Stimulated activated CD4-positive, alpha-beta T cell treated with anti-CD3 and anti-CD28 coated beads, TNF-alpha, amount 100 ng/mL, for 48 hours (primary cell): Measurements from ENCODE around the gene STX1A.
A peak's percentile ranks its signal among the peaks of the same experiment; 100 is the strongest.

Experiments used
- DNase-seq, 3 donors: peaks; one replicate each; pipeline ENCODE4 v3.0.0-alpha.2; 2020; ENCODE audit warnings: low read depth in 3 of 3

STX1A gene

DNA sequence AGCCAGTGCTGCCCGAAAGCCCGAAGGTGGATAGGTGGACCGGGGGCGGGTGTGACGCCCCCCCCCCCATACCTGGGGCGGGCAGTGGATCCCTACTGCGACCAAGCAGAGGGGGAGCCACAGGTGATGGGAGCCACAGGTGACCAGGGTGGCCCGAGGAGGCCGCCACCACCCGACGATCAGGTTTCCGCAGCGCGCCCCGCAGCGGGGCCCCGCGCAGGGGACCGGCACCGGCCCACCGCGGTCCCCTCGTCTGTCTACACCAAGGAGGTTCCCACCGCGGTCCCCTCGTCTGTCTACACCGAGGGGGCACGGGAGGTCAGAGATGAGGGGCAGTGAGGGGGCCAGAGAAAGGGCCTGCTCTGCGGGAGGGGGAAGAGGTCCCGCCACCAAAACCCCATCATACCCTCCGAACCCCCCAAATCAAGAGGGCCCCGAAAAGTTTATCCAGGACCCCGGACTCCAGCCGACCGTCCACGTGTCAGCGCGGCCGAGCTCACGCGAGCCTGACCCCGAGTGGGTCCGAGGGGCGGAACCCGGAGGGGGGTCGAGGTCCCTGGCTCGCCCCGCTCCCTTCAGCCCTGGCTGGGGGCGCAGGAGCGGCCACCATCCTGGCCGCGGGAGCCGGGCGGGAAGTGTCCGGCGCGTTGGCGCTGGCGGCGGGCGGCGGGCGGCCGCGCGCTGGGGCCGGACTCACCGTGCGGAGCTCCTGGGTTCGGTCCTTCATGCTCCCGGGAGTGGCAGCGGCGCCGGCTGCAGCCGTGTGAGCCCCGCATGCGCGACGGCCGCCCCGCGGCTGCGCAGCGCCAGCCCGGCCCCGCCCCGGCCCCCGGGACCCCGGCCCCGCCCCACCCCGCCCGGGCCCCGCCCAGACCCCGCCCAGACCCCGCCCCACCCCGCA lies at the start of gene STX1A:
Gene STX1A (minus strand): TSS at position 765 of the 901 bp plus-strand sequence. CDS start 38 bp downstream, at position 727.
- DNase-seq, result peak; percentile 43 to 62 (median 48)

DNA sequence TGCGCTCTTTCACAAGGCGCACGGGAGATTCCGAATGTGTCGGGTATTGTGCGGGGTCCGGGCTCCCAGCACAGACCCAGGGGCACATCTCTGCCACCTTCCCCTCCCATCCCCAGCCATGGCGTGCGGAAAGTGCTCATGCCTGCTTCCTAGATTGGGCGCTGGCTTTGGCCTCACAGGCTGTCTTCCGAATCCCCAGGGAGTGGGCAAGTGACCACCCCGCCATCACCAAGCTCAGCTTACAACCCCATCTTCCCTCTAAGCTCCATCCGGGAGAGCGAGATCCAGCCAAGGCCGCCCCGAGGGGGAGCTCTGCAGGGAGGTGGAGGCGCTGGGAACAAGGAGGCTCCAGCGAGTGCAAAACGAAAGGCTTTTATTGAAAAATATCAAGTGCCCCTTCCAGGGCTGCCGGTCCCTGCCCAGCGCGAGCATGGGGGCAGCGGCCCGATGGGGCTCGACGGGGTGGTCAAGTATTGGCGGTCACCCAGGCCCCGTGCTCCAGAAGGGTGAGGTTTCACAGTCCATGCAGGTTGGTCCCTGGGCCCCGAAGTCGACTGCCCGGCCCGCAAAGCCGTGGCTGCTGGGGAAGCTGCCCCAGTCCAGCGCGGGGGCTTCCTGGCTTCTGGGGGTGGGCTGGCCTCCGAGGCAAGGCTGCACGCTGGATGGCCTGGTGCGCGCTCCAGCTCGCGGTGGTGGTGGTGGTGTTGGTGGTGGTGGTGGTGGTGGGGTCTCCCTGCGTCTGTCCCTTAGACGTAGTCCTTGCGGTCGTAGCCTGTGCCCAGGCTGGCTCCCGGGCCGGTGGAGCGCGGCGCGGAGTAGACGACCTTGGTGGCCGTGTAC lies 49.4 kb upstream of the STX1A start:
- no peak for DNase-seq

DNA sequence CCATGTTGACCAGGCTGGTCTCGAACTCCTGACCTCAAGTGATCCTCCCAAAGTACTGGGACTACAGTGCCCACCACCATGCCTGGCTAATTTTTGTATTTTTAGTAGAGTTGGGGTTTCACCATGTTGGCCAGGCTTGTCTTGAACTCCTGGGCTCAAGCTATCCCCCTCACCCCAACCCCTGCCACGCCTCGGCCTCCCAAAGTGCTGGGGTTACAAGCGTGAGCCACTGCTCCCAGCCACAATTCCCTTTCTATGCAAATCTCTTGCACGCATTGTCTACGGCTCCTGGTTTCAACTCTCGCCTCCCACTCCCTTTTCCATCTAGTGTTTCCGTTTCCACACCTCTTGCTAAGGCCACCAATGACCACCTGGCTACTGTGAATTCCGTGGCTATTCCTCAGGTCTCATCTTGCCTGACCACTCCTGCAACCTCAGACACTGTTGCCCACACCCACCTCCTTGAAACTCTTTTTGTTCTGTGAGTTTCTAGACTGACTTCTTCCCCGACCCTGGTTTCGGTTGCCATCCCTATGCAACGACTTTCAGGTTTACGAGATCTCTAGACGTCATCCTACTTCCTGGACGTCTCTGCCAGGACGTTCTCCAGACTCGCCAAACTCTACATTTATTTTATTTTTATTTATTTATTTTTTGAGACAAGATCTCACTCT lies 47.2 kb upstream of the STX1A start:
- no peak for DNase-seq

DNA sequence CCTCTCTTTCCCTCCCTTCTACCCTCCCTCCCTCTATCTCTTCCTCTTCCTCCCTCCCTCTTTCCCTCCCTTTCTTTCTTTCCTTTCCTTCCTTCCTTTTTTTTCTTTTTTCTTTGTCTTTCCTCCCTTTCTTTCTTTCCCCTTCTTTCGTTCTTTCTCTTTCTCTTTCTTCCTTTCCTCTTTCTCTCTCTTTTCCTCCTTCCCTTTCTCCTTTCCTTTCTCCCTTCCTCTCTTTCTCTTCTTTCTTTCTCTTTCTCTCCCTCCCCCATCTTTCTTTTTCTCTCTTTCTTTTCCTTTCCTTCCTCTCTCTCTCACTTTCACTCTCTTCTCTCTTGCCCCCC lies 43.2 kb upstream of the STX1A start:
- no peak for DNase-seq

DNA sequence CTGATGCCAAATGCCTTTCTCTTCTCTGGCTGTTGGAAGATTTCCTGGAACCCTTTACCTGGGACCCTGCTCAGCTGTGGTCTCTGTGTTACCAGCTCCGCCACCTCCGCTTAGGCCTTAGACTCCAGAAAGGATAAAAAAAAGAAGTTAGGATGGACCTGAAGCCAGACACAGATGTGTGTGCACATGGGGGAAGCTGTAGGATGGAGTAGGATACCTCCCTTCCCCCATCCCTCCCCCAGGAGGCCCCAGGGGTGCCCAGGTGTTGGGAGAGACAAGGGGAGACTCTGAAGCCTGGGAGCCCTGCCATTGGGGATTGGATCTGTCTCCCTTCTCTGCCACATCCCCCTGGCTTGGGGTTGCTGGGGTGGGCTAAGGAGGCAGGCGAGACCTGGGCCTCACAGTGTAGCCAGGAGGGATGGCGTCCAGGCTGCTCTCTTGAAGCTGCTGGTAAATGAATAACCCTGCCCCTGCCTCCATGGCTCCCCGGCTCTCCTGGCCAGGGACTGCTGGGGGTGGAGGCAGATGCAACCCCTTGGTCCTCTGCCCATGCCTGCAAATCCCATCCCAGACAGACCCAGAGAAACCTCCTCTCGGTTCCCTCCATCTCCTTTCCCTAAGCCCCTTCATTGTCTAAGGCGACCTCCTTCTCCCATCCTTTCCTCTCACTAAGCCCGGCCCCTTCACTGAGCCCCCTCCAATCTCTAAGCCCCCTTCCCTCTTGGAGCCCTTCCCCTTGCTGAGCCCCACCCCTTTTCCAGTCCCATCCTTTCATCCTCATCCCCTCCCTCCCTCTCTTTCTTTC lies 42.6 kb upstream of the STX1A start:
- DNase-seq, result no peak

DNA sequence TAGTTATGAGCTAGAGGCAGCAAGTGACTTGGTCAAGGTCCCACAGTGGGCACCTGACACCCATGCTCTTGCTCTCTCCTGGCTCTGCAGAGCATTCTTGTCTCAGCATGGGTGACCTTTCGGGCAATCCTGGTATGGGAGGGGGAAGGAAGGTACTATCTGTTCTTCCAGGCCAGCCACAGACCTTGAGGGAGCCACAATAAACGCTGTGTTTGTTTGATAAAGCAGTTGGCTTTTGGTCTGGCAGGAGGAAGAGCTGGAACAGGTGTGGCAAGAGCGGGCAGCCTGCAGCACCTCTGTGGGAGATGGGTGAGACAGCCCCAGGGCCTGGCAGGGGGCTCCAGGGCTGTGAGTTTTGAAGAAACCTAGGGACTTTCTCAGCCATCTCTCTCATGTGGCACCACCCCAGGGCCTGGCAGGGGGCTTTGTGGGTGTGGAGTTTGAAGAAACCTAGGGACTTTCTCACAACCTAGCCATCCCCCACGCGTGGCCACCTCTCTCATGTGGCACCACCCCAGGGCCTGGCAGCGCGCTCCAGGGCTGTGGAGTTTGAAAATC lies 39.2 kb upstream of the STX1A start:
- DNase-seq, result no peak

DNA sequence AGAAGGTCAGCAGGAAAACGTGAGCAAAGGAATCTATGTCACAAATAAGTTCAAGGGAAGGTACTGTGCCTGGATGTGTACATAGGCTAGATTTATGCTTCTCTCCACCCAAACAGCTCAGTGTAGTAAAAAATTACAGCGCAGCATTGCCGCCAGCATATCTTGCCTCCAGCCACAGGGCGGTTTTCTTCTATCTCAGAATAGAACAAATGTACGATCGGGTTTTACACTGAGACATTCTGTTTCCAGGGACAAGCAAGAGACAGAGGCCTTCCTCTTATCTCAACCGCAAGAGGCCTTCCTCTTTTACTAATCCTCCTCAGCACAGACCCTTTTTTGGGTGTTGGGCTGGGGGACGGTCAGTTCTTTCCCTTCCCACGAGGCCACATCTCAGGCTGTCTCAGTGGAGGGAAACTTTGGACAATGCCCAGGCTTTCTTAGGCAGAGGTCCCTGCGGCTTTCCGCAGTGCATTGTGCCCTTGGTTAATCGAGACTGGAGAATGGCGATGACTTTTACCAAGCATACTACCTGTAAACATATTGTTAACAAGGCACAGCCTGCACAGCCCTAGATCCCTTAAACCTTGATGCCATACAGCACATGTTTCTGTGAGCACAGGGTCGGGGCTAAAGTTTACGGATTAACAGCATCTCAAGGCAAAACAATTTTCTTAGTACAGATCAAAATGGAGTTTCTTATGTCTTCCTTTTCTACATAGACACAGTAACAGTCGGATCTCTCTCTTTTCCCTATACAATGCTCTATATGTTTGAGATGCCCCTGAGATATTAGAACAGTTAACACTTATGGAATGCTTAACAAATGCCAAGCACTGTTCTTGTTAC lies 30.7 kb upstream of the STX1A start:
- DNase-seq, result no peak

DNA sequence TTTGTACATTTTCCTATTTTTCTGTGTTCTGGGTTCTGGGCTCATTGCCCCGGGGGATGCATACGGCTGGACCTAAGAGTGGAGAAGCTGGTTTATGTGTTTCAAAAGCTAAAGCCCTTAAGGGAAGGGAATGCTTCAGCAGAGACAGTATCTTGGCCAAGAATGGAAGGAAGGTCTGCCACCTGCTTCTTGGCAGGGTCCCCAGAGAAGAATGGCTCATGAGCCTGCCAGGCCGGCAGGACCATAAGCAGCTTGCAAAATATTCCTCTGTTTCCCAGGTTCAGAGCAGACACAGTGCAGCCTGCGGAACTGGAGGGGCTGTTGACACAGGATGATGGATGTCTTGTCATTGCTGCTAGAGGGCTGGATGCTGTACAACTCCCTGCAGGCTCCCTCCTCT lies 26.9 kb upstream of the STX1A start:
- DNase-seq, result no peak

DNA sequence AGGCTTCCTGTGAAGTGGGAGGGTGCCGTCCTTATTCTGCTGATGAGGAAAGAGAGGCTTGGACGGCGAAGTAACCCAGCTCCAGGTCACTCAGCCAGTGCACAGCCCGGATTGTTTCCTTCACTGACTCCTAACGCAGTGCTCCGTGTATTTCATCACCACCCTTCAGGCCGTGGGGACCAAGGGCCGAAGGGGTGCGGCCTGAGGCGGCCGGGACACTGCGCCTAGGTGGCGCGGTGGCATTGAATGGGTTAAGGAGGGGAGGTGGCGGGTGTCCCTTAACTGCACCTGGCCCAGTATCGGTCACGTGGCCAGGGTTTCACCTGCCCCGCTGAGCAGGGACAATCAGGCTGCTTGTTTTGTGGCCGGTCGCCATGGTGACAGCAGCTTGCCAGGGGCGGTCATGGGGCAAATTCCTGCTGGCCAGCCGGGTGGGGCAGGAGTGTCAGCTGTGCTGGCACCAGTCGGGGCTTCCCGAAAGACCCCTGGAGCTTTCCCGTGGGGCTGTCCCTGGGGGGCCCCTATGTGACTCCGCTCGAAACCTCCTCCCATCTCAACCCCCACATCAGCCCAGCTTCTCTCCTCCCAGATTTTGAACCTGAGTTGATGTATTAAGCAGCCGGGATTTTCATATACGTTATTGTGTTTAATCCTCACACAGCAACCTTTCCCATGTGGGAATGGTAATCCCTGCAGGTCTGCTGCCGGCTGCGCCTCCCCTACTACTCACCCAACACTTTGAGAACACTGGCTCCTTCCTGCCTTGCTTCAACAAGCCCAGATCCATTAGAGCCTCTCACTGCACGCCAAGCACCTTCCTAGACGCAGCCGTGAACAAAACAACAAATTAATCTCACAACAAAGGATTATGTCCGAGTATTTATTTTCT lies 23.5 kb upstream of the STX1A start:
- no peak for DNase-seq

DNA sequence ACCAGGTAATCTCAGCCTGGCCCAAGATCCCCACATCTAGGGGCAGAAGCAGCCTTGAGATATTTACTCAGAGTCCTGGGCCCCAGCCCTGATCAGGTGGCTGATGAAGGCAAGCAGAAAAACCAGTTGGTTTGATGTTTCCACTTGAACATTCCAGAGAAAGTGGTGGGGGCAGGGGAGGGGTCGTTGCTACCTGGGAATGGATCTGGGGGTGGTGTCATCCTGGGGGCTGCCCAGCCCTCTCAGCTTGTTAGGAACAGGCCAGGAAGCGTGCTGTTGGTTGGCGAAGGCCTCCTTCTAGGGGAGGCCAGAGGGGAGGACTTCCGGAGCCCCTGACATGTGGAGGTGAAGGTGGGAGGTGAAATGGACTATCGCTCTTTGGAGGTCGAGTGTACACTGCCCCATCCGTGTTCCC lies 22.9 kb upstream of the STX1A start:
- no peak for DNase-seq

DNA sequence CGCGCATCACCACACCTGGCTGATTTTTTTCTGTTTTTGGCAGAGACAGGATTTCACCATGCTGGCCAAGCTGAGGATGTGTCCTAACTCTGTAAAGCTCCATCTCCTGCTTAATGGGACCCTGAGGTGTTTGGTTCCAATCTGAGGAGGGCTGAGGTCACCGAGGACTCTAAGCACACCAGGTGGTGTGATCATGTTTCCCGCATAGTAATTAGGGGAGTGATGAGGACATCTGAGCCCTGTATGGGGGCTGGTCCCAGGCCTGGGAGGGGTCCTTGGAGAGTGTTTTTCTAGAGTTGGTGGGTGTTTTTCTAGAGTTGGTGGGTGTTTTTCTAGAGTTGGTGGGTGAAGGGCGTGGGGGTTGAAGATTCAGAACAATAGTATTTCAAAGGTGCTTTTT lies 22.1 kb upstream of the STX1A start:
- no peak for DNase-seq

DNA sequence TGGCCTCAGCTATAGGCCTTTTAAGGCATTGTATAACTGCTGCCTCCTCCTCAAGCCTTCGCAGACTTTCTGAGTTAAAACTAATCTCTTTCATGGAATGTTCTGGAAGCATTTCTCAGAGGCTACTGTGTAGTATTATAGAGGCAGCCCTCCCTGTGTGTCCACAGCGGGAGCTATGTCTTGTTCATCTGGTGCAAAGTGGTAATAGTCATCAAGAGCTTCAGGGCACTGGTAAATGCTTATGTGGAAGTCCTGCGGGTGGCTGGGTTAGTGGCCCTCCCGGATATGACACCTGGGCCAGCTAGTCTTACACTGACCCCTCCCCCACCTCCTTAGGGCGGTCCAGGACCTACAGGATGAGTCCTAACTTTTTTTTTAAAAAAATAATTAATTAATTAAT lies 21.3 kb upstream of the STX1A start:
- DNase-seq, result no peak

DNA sequence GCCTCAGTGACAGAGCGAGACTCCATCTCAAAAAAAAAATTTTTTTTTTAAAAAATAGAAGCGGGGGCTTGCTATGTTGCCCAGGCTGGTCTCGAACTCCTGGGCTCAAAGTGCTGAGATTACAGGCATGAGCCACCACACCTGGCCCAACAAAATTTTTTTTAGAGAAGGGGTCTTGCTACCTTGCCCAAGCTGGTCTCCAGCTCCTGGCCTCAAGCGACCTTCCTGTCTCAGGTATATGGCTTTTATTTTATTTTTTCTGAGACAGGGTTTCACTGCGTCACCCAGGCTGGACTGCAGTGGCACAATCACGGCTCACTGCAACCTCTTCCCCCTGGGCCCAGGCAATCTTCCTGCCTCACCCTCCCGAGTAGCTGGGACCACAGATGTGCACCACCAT lies 20.7 kb upstream of the STX1A start:
- no peak for DNase-seq

DNA sequence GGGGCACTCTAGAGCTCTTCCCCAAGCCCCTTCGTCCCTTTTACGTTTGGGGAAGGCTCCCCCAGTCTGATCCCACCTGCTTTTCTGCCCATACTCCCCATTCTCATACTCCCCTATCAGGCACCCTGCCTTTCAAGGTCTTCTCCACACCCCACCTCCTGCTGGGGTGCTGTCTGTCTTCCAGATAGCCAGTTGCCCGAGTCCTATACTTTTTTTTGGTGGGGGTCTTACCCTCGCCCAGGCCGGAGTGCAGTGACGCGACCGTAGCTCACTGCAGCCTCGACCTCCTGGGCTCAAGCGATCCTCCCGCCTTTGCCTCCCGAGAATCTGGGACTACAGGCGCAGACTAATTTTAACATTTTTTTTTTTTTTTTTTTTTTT lies 19.9 kb upstream of the STX1A start:
- no peak for DNase-seq

DNA sequence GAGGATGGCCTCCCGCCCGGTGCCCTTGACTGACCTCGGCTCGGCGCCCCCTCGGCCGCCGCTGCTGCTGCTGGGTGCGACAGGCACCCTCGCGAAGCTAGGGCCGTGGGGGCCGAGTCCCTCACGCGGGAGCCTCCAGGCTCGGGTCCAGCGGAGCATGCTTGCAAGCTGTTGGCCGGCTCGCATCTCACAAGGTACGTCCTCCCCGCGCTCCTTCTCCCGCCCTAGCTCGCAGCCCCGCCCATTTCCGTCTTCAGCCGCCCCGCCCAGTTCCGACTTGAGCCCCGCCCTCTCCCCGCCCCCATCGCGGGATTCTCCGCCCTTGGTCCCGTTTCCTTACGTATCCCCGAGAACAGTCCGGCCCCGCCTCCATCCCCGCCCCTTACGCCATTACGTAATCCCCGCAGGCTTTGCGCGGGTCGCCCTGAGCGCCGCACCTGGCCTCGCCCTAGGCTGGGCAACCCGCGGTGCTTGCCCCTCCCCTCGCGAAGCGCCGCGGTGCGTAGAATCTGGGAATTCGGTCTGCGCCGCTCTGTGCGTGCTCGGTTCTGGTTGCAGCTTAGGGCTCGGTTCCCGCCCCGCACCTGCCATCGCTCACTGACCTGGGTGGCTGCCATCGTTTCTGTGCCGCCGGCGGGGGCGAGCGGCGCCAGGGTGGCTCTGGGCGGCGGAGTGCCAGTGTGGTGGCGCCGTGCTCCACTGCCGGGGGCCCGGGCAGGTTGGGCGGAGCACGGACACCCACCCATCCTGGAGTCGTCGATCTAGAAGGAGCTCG lies 19.3 kb upstream of the STX1A start, which contains the start of gene ABHD11:
Gene ABHD11 (minus strand): TSS at position 191 of the 775 bp plus-strand sequence. CDS start 32 bp downstream, at position 159.
- DNase-seq, result peak; percentile 96 to 99 (median 99)

DNA sequence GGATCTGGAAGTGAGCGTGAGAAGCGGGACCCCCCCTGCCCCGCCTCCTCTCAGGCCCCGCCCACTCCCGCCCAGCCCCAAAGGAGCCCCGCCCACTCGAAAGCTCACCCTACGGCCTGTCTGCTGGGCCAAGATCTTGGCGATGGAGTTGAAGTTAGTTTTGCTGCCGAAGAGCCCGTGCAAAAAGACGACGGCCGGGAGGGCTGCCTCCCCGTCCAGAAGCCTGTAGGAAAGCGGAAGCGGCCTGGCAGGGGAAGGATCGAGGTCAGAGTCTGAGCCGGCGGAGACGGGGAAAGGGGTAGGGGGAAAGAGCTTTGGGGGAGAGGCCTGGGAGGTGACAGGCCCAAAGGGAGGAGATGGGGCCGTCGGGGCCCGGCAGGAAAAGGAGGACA lies 18.7 kb upstream of the STX1A start:
- peak; percentile 34 to 82 (median 43) for DNase-seq

DNA sequence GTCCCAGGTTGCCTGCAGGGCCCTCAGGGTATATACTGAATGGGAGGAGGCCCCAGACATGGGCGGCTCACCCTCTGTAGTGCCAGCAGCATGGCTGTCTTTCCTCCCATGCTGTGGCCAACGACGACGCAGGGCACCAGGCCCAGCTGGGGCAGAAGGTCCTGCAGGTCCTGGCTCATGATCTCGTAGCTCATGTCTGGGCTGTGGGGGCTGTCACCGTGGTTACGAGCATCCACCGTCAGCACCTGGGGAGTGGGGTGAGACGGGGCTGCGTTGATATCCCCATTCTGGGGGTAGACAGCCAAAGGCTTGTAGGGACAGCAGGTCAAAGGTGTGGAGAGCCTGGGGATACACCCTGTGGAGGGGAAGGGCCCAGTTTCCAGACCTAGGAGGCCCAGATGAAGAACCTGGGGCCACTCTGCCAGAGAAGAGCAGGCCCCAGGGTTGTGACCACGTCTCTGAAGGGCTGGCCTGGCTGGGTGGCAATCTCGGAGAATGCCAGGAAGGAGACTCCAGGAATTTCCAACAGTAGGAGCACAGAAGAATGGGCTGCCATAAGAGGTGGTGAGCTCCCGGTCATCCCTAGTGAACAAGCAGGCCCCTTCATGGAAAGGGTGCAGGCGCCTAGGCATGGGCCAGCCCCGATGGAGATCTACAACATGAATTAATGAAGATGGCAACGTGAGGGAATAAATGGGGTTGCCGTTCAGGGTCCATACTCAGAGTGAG lies 18.2 kb upstream of the STX1A start:
- DNase-seq, result no peak

DNA sequence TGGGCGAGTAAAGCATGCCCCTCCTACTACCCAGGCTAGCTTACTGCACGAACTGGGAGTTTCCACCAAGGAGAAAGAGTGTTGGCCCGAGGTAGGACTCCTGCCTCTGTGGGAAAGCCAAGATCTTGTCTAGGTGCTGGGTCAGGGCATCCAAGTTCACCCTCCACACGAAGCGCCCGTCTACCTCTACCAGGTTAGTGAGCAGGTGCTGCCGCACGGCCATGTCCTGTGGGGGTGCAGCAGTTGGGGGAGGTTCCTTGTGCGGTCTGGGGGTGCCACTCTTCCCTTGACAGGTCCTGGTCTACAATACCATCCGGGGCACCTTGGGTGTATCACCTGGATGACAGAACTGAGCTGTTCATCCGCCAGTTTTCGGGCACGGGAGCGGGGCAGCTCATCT lies 17.4 kb upstream of the STX1A start:
- no peak for DNase-seq
